GM12873 (cell line): ENCODE data around the gene IQCM.

Experiments used
- TF ChIP-seq, protein P1 (sequence below): IDR thresholded peaks from 2 replicates; pipeline ENCODE4 v1.5.1; 2012; ENCODE audit warnings: low read depth, mild to moderate bottlenecking, moderate library complexity, low read length, control low read depth; ENCODE audit not compliant: insufficient read depth; ENCODE audit errors: missing control alignments

IQCM gene

GRCh38 chr4:149486861-149487260 lies 328.8 kb downstream of the IQCM start:
- TF ChIP-seq, protein P1, sequence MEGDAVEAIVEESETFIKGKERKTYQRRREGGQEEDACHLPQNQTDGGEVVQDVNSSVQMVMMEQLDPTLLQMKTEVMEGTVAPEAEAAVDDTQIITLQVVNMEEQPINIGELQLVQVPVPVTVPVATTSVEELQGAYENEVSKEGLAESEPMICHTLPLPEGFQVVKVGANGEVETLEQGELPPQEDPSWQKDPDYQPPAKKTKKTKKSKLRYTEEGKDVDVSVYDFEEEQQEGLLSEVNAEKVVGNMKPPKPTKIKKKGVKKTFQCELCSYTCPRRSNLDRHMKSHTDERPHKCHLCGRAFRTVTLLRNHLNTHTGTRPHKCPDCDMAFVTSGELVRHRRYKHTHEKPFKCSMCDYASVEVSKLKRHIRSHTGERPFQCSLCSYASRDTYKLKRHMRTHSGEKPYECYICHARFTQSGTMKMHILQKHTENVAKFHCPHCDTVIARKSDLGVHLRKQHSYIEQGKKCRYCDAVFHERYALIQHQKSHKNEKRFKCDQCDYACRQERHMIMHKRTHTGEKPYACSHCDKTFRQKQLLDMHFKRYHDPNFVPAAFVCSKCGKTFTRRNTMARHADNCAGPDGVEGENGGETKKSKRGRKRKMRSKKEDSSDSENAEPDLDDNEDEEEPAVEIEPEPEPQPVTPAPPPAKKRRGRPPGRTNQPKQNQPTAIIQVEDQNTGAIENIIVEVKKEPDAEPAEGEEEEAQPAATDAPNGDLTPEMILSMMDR: no peak

DNA sequence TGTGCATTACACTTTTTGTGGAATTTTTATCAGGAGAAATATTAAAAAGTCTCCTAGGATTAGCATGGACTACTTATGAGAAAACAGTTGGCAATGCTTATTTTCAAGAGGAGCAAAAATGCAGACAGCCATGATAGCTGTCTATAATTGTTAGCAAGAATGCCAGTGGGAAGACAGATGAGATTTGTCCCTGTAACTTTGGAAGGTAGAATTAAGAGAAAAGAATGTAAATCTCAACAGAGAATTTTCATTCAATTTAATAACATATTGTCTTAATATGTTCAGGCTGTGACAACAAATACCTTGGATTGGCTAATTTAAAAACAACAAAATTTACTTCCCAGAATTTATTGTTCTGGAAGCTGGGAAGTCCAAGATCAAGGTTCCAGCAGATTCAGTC lies 349.2 kb downstream of the IQCM start:
- TF ChIP-seq, protein P1: no peak

DNA sequence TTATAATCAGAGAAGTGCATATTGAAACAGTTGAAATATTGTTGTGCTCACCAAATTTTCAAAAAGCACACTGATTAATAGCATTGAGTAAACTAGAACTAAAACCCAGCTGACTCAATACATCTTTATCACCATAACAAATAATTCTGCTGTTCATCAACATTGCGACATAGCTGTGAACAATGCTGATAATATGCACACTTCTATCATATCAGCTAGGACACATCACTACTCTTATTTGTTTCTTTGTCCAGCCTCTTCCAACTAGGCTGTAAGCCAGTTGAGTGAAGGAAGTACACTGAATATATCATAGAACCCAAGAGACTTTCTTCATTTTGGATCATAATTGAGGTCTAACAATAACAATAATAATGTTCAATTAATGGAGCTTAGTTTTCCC lies 349.7 kb downstream of the IQCM start:
- TF ChIP-seq, protein P1: no peak

DNA sequence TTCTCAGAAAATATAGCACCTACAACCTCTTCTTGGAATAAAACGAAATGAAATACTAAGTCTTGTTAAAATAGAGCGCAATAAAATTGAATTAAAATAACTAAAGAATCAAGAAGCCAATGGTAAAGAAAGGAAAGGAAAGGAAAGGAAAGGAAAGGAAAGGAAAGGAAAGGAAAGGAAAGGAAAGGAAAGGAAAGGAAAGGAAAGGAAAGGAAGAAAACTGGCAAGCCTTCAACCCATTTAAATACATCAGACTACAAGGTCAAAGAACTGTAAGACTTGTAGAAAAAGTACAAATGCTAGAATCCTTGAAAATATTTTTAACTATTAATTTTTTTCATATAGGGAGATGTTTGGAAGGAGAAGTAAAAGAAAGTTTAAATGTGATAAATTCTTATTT lies 372.1 kb downstream of the IQCM start:
- TF ChIP-seq, protein P1: no peak

GRCh38 chr4:149441338-149441737 lies 374.3 kb downstream of the IQCM start:
- TF ChIP-seq, protein P1: no peak

GRCh38 chr4:149426461-149426860 lies 389.2 kb downstream of the IQCM start:
- TF ChIP-seq, protein P1: no peak

DNA sequence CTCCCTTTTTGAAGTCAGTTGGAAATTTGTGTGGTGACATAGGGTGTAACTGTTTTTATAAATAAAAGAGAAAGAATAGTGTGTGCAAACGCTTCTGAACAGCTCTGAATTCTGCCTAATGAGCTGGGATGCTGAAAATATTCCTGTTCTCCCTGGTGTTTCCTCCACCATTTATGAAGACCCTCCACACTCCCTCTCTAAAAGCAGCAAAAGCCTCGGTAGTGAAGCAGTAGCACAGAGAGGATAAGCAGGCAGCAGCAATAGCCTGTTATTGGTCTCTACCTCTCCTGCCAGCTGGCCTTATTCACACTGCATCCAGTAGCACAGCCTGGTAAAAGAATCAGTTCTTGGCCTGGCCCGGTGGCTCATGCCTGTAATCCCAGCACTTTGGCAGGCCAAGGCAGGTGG lies 406.1 kb downstream of the IQCM start:
- TF ChIP-seq, protein P1: no peak
